Stimulated activated CD4-positive, alpha-beta T cell treated with anti-CD3 and anti-CD28 coated beads, Interleukin-4, amount 100 ng/mL, for 48 hours (primary cell): ENCODE results near the gene FRMD4A.
"Not testable (repeated sequence)": the region's sequence is repeated elsewhere in the genome, so short reads cannot be mapped to it uniquely, and the experiment has no call there.

Experiments
- DNase-seq, 2 donors: peaks; one replicate each; pipeline ENCODE4 v3.0.0-alpha.2; 2020; ENCODE audit warnings: low read depth in 2 of 2

FRMD4A gene

DNA sequence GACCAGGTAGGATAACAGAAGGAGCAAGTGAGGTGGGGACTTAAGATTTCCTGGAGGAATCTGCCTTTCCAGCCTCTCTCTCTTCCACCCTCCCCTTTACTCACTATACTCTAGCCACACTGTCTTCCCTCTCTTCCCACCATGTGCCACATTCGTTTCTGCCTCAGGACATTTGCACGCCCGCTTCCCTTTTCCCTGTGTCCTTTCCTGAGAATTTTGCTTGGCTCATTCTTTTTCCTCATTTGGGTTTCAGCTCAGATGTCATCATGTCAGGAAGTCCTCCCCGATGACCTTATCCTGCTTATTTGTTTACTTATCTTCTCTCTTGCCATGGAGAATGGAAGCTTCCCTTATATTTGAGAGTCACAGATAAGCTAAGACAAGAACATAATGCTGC is 380.2 kb downstream of the FRMD4A start:
- DNase-seq, result no peak

DNA sequence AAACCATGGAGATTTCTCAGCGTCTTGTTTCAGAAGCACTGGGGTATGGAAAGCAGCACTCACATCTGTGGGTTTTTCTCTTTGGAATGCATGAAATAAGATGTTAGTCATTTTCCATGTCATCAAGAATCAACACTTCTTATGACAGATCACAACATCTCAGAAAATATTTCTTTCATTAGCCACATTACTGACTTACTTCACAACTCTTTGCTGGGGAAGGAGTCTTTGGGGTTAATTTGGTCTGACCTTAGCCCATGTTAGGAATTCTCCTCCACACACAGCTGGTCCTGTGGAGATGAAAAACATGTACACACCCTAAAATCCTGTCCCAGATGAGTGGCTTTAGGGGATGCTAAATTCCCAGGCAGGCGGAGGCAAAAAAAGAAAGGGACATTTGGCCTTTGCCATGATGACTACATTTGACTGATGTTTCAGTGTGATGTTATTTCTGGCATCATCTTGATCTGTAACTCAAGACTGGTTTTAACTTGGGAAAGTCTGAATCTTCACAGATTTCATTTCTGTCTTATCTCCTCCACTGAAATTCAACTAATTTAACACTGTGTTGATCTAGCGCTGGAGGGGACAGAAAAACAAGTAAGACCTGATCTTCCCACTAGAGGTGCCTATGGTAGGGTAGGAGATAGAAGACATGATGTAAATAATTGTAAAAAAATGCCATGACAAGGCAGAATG is 380.7 kb downstream of the FRMD4A start:
- DNase-seq, result no peak

DNA sequence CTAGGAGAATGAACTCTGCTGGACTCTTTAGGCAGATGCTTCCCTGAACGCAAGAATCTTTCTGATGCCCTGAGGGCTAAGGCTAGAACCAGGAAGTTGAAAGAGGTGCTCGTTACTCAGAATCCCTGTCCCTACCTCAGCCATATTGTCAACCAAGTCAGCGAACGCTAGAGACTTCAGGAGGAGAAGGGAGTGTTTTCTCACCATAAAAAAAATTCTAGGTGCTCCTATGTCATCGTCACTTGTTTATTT is 384.6 kb downstream of the FRMD4A start:
- DNase-seq, result no peak

DNA sequence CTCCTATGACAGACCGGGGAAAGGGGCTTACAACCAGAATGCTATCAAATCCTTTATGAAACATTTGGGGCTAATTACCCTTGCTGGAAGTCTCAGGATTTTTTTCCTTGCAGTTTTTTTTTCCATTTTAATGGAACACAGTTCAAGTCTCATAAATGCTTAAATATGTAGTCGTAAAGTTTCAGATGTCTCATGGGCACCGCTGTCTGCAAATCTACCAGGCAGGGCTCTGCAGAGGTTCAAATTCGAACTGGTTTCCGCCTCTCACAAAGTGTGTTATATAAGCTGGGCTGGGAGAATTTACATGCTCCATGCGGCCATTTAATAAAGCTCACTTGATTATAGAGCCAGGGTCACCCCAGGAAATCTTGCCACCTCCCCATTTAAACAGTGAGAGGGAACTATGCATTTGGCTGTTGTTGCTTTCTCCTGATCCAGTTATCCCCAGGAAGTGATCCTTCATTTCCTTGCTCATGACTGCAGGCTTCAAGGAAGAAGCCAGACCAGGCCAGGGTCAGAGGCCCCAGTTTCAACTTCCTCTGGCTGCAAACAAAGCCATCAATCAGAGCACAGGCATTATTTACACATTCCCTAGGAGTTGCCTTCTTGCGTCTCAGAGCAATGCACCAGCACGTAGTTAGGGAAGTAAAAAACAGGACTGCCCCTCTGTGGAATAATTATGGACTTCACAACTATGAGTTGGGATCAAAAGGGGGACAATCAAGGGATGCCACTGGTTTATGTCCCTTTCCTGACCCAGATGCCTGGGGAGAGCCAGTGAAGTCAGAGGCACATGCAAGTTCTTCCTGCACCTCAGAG is 385.1 kb downstream of the FRMD4A start:
- no peak for DNase-seq

DNA sequence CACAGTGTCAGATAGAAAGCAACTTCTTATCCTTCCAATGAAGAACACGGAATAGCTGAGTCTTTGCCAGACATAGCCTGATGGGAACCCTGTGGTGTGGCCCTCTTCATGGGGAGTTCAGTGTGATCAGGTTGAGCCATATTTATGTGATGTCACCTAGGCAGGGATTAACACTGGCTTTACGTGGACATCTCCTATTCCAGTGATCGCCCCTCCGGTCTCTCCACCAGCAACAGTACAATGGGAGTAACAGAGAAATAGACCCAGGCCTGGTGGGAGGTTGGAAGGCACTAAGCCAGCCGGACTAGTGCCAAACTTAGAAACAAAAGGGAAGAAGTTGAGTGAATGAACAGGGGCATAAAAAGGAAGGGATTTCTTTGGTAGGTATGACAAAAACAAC is 385.9 kb downstream of the FRMD4A start:
- DNase-seq, result no peak

DNA sequence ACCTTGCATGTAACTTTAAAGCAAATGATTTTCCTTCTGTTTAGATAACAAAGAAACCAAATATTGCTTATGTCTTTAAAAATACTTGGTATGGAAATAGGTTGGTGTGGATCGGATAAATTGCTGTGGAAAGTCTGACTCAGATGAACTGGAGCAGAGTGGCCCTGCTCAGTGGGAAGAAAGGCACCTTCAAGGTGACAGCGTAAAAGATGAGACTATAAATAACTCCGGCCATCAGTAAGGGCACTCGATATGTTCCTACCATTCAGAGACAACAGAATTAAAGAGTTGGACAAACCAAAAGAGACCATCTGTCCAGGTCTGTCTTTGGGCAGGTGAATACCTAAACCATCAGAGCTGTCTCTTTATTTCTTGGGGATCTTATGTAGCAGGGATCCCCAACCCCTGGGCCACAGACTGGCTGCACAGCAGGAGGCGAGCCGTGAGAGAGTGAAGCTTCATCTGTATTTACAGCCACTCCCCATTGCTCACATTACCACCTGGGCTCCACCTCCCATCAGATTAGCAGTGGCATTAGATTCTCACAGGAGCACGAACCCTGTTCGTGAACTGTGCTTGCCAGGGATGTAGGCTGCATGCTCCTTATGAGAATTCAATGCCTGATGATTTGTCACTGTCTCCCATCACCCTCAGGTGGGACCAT is 386.9 kb downstream of the FRMD4A start:
- DNase-seq, result no peak

DNA sequence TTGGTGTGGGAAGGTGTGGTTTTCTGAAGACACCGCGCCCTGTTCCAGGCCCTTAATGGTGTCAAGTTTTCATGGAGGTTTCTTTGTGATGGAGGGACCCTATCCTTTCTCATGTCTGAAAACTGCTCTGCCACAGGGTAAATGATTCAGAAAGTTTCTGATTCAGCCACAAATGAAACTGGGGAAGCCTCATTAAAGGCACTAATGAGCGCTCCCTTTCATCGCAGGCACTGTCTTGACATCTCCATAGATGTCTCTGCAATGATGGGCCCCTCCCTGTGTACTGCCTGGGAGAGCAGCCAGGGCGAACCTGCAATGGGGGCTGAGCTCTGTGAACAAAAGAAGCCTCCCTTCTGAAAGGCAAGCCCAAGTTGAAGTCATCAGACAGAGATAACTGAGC is 388.7 kb downstream of the FRMD4A start:
- DNase-seq, result no peak

DNA sequence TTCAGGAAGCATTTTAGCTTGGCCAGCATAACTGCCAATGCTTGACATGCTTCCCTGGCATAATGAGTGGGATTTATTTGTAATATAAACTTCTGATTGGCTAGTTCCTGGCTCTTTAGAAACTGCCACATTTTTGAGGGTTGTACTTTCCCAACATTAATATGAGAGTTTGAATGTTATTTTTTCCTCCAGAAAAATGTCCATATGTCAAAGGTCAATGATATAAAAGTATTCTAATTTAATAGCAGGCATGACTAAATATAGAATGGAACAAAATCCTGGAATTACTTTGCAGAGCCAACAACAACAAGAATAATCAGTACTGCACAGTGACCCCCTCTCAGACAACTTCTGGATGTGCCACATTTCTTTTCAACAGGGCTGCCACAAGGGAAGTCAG is 391.3 kb downstream of the FRMD4A start:
- no peak for DNase-seq

DNA sequence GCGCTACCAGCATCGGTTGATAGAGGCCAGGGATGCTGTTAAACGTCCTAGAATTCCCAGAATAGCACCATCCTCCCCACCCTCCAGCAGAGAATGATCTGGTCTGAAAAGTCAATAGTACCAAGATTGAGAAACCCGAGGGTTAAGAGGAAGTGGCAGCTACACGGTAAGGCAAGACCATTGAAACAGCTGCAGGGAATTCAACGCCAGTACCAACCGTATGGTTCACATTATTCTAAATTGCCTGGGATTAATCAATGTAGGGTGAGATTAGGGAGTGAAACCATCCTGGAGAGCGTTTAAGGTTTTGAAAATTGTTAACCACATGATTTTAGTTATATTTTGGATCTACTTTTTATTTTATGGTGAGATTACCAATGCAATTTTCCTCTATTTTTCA is 391.8 kb downstream of the FRMD4A start:
- no peak for DNase-seq

DNA sequence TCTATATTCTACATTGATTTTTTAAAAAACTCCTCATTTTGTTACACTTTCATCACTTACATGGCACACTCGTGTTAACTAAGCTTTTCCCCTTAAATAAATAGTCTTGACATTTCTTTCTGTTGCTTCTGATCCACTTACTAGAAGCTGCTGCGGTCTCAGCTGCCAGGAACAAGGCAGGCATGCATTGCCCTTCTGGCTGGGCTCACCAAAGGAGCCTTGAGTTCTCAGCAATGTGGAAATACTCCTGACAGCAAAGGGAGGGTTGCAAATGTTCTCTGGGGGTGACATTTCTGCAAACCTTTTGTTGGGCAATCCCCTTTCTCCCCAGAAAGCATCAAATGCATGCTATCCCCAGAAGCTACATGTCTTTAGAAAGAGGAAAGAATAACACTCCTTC is 393.9 kb downstream of the FRMD4A start:
- no peak for DNase-seq

DNA sequence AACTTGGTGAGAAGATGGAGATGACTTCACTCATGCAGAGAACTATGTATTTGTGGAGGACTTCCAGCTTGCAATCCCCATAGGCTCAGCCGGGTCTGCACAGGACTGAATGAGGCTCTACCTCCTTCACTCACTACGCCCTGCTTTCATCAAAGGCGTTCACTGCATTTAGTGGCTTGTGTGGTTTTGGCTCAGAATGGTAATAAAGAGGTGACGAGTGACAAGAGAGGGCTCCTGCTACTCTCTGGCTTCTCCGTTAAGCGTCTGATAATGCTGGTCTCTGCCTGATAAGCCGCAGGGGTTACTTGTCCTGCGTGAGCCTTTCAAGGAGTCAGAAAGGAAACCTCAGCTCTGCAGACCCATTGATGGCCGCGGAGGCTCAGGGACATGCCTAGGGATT is 400.6 kb downstream of the FRMD4A start:
- no peak for DNase-seq

DNA sequence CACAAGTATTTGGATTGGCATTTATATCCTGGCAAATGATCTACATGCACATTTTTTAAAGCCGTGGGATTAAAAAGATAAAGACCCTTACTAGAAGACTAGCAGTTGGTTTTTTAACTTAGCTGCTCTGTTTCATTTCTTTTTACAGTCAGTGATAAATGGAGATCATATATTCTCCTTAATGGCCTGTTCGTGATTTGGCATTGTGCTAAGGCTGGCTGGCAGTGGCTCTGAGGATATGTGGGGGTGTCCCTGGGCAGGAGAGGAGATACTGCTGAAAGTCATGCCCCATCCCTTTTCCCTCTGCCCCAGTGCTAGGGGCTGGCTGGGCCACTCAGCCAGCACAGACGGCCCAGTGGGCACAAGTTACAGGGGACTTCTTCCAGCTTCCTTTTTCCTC is 402.3 kb downstream of the FRMD4A start:
- DNase-seq, result no peak

DNA sequence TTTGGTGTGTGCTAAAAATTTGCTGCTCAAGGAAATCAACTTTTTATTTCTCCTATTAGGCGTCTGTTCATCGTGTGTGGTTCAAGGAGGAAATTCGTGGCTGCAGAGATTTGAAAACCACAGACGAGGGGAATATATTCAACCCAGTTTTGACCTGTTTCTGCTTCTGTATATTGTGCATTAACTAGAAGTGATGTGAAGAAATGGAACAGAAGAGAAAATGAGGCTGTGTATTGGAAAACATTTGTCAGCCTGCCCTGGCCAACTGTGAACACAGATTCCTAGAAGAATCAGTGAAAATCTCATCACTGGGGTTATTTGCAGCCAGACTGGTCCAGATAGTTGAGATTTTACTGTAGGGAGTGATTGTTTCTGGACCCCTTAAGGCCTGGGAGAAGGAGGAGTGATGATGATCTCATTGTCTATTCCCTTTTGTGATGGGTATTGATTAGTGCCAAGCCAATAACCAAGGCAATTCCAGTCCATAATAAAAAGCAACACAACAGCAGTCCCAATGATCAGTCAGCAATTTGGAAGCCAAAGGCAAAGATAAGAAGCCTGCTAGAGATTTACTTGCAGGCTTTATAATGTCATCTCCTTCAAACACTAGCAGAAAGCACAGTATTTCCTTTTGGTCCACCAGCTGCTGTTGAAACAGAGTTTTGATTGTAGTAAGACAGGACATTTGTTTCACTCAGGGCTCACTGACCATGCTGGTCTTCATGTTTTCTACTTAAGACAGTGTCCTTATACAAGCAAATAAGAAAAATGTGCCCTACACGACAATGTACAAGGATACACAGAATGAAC is 404.5 kb downstream of the FRMD4A start:
- no peak for DNase-seq

DNA sequence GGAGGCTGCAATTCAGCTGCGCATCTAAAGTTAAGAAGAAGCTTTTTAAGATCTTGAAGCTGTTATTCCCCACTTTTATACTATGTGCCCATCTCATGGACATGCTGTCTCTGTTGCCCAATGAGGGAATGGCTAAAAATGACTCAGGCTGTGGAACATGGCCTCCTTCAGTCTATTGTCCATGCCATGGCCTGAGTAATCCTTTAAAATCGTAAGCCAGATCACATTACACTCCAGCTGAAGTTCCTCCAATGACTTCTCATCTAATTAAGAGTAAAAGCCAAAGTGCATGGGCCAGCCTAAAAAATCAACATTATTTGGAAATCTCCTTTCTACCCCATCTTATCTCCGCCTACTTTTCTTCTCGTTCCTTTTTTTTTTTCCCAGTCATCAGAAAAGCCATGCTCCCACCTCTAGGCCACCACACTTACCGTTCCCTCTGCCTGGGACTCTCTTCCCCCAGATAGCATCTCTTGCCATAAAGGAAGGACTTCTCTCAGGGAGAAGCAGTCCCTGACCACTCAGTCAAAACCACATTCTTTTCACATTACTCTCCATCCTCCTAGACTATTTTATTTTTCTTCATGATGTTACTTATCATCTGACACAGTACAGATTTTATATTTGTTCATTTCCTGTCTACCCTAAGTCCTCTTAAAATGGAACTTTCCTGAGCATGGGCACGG is 406.5 kb downstream of the FRMD4A start:
- no peak for DNase-seq

DNA sequence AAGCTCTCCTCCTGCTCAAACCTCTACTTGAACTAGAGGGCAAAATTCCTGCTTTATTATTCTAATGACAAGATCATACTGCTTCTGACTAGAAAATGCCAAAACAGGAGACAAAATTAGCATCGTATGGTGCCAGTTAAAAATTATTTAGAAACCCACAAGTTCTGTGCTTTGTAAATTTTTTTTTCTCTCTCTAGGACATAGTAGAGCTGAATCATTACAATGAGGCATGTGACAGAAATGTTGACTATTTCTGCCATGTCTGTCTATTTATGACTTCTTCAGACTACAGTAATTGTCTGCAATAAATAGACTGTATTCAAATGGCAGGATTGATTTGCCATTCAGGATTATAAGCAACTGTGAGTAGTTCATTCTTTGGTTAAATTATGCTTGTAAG is 408.1 kb downstream of the FRMD4A start:
- DNase-seq, result no peak

DNA sequence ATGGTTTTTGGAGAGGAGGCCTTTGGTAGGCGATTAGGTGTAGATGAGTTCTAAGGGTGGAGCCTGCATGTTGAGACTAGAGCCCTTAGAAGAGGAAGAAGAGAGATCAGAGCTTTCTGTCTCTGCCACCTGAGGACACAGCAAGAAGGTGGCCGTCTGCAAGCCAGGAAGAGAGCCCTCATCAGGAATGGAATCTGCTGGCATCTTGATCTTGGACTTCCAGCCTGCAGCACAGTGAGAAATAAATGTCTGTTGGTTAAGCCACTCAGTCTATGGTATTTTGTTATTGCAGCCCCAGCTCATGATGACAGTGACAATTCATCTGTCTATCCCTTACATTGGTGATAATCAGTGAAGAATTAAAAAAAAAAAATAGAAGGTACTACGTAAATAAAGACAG is 408.8 kb downstream of the FRMD4A start:
- no peak for DNase-seq

DNA sequence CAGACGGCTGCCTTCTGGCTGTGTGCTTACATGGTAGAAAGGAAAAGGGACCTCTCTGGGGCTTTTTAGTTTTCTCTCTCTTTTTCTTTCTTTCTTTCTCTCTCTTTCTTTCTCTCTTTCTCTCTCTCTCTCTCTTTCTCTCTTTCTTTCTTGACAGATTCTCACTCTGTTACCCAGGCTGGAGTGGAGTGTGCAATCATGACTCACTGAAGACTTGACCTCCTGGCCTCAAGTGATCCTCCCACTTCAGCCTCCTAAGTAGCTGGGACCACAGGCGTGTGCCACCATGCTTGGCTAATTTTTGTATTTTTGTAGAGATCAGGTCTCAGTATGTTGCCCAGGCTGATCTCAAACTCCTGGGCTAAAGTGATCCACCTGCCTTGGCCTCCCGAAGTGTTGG is 409.6 kb downstream of the FRMD4A start:
- not testable (repeated sequence) for DNase-seq

DNA sequence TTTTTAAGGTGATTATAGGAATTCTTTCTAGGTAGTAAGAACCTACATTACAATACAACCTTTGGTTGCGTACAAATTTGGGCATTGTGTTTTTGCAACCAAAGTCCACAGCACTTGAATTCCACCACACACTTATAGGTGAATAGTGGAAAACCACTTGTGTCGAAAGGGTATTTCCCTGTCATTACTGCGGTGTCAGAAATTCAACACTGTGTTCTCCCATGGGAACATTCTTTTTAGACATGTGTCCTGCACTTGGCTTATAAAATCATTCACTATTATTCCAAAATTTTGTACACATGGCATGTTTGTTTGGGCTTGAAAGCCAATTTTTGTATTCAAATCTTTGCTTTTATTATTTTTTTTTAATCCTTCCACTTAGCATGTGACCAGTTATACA is 410.3 kb downstream of the FRMD4A start:
- no peak for DNase-seq

DNA sequence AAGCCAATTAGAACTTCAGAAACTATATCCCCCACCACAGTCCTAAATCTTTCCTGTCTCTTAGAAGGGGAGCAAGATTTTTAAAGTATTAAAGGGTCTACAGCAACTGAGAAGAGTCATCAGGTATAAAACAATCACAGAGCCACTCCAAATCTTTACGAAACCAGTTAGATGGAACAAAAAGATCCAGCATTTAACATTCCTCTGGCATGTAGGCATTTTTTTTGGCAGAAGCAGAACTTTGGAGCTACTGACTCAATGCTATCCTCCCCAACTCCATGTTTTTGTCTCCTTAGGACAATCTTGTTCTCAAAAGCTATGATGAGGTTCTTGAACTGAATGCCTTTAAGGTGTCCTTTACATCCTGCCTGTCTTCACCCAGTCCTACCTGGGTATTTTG is 410.7 kb downstream of the FRMD4A start:
- DNase-seq, result no peak

DNA sequence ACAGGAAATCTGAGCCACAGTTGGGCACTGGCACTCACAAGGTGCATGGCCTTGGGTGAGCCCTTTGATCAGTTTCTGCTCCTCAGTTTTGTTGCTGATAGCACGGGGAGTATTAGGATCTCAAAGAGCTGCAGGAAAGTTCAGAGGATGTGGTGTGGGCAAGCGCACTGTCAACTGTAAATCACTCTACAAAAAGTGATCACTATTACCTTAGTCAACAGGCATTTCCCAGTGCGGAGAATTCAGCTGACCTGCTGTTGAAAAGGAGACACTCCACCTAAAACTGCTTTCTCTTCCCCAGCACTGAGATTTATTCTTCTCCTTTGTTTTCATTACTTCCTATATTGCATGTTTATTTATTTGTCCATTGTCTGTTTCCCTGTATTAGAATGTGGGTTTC is 412.9 kb downstream of the FRMD4A start:
- no peak for DNase-seq

DNA sequence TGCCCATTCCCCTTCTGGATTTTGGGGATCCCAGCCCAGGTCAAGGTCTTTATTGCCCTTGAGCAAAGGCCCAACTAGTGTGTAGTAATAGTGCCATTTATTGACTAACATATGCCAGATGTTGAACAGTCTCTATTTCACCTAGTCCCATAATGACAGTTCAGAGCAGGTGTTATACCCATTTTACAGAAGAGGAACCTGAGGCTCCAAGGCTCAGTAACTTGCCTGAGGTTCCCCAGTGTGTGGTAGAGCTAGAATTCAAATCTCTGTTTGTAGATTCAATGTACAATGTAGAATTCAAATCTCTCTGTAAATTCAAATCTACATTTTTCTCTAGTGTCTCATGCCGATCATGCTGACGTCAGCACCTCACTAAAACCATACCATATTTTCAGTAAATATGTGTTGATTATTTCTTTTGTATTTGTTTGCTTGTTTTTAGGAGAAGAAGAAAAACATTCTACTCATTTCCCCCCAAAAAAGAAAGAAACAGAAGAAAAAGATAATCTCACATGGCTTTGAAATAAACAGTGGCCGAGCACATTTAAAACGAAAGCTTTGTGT is 414.3 kb downstream of the FRMD4A start:
- DNase-seq, result no peak

DNA sequence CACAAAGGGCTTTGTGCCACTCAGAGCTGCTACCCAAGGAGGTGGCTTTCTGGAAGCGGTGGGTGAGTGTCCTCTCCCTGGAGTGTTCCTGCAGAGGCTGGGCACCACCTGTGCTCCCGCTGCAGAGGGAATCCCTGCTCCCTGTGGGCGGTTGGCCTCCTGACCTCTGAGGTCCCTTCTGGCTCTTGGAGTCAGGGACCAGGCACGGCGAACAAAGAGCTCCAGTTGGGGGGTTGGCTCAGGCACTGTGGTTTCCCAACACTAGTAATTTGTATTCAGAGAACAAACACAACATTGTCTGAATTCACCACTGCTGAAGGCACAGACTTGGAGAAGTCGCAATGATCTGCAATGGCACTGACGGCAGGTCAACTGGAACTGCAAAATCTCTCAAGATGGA is 415.0 kb downstream of the FRMD4A start:
- DNase-seq, result no peak
